Sigmoid colon (tissue), 7 donors: Measurements from ENCODE around the gene LGALS14. TPM values are rescaled to one million over a fixed set of nuclear protein-coding genes. Genes with fewer than 3 reads are reported as not detected.

Experiments
- DNase-seq: peaks from one replicate; pipeline ENCODE4 v3.0.0-alpha.2; 2019
- H3K27ac ChIP-seq, 4 donors: fragments of 200-600 bp; sonication (generic); one replicate each; pipeline ENCODE4 v1.5.1; 2016 to 2019; ENCODE audit warnings: mild to moderate bottlenecking in 1 of 4
- H3K27me3 ChIP-seq, 3 donors: fragments of 200-600 bp; sonication (generic); one replicate each; pipeline ENCODE4 v1.5.1; 2019; ENCODE audit warnings: mild to moderate bottlenecking in 1 of 3
- H3K36me3 ChIP-seq, 4 donors: fragments of 200-600 bp; sonication (generic); one replicate each; pipeline ENCODE4 v1.5.1; 2016 to 2019
- H3K4me1 ChIP-seq, 4 donors: fragments of 200-600 bp; sonication (generic); one replicate each; pipeline ENCODE4 v1.5.1; 2017 to 2019
- H3K4me3 ChIP-seq, 4 donors: fragments of 200-600 bp; sonication (generic); one replicate each; pipeline ENCODE4 v1.5.1; 2017 to 2019; ENCODE audit warnings: mild to moderate bottlenecking in 2 of 4, moderate library complexity in 1 of 4
- H3K9me3 ChIP-seq, 4 donors: fragments of 200-600 bp in 3 of 4; sonication (generic) in 3 of 4; one replicate each; pipeline versions ENCODE4 v1.5.1 to v1.6.1; 2013 to 2019
- CTCF ChIP-seq, 4 experiments: fragments of 450-650 bp in 3 of 4; fragments of 200-600 bp in 1 of 4; IDR thresholded peaks; one replicate each; pipeline ENCODE4 v1.5.1; 2016 to 2019; ENCODE audit warnings: antibody characterized with exemption in 4 of 4, mild to moderate bottlenecking in 3 of 4, moderate library complexity in 2 of 4
- EP300 ChIP-seq, 4 donors: sonication (generic); formaldehyde crosslinking; IDR thresholded peaks; one replicate each; pipeline ENCODE4 v1.6.1; 2017; ENCODE audit warnings: antibody characterized with exemption in 4 of 4
- POLR2A ChIP-seq, 2 donors: fragments of 450-650 bp; IDR thresholded peaks; one replicate each; pipeline ENCODE4 v1.6.1; 2016; ENCODE audit warnings: antibody characterized with exemption in 2 of 2, mild to moderate bottlenecking in 2 of 2, moderate library complexity in 2 of 2
- POLR2AphosphoS5 ChIP-seq, 4 donors: sonication (generic); formaldehyde crosslinking; IDR thresholded peaks; one replicate each; pipeline ENCODE4 v1.6.1; 2017; ENCODE audit warnings: antibody characterized with exemption in 4 of 4
- WGBS, 2 donors: extraction: QIAGEN DNeasy Blood & Tissue Kit; methylation state at CpG; one replicate each; pipeline ENCODE4 v1.1.7; 2013; 5-methylcytosine and 5-hydroxymethylcytosine counted together
- intact Hi-C: fragments of 100-400 bp; cut with DNase I; formaldehyde crosslinking; loops from one replicate; pipeline ENCODE4 v1.15.1; 2023
- polyA plus RNA-seq, 3 donors: library from polyadenylated mRNA; stranded (reverse); fragments of 200-250 nt; gene quantifications; one replicate each; pipeline ENCODE4 v1.2.3, GENCODE V29; 2013
- total RNA-seq, 4 donors: library from RNA; depleted of rRNA; stranded (reverse); fragments of >200 nt; gene quantifications; one replicate each; pipeline ENCODE4 v1.1.0, GENCODE V29; 2016
- donor health status: healthy with polysubstance abuse.
- donor health status: Bipolar disorder and iron deficiency.
- donor health status: healthy.

LGALS14 gene
- total and polyA plus RNA-seq, 7 donors: not detected

- intact Hi-C loops: no loop called here
- Histone ChIP-seq H3K4me3 (no peak overlapping the region), H3K9me3 (no peaks in the 10 kb centered on the region), H3K36me3 (no peaks in the 10 kb centered on the region), H3K4me1 (no peaks in the 10 kb centered on the region), H3K27ac (no peak overlapping the region), H3K27me3 (peaks cover 0 to 18% (median 0%) of the 10 kb centered on the region in 3 donors)
- no peak for DNase-seq
- 79 to 80% methylated on average over 4 of the region's 4 CpGs for WGBS, 2 donors
- TF ChIP-seq EP300 (IDR thresholded peaks at IDR 0.05) (no peak), POLR2AphosphoS5 (IDR thresholded peaks at IDR 0.05) (no peak)
These were observed 42.7 kb downstream of the LGALS14 start for GRCh38 chr19:39746836-39747529.

GRCh38 chr19:39749981-39750380 lies 45.7 kb downstream of the LGALS14 start:
- Histone ChIP-seq H3K4me1 (no peaks in the 10 kb centered on the region), H3K36me3 (no peaks in the 10 kb centered on the region), H3K27ac (no peak overlapping the region), H3K9me3 (no peaks in the 10 kb centered on the region), H3K27me3 (peaks cover 0 to 18% (median 0%) of the 10 kb centered on the region in 3 donors), H3K4me3 (no peak overlapping the region)
- TF ChIP-seq POLR2AphosphoS5 (IDR thresholded peaks at IDR 0.05): no peak
- no peak for TF ChIP-seq CTCF (IDR thresholded peaks at IDR 0.05)
- no peak for TF ChIP-seq POLR2A (IDR thresholded peaks at IDR 0.05)
- TF ChIP-seq EP300 (IDR thresholded peaks at IDR 0.05): no peak
- 81 to 84% methylated on average over 5 of the region's 5 CpGs for WGBS, 2 donors
- DNase-seq: no peak
- intact Hi-C loops: no loop called here

- no peaks in the 10 kb centered on the region for H3K4me1 ChIP-seq
- no peak overlapping the region for H3K4me3 ChIP-seq
- H3K27ac ChIP-seq: no peak overlapping the region
- H3K36me3 ChIP-seq: no peaks in the 10 kb centered on the region
- TF ChIP-seq POLR2A (IDR thresholded peaks at IDR 0.05): no peak
- TF ChIP-seq POLR2AphosphoS5 (IDR thresholded peaks at IDR 0.05): no peak
- TF ChIP-seq EP300 (IDR thresholded peaks at IDR 0.05): no peak
- TF ChIP-seq CTCF (IDR thresholded peaks at IDR 0.05): no peak
- peaks cover 0 to 13% (median 0%) of the 10 kb centered on the region in 3 donors for H3K27me3 ChIP-seq
- H3K9me3 ChIP-seq: no peaks in the 10 kb centered on the region
- no peak for DNase-seq
- intact Hi-C loops: no loop called here
These were observed 48.1 kb downstream of the LGALS14 start for GRCh38 chr19:39752390-39752789.

GRCh38 chr19:39752795-39753194 lies 48.5 kb downstream of the LGALS14 start:
- Histone ChIP-seq H3K27ac (no peak overlapping the region), H3K27me3 (peaks cover 0 to 13% (median 0%) of the 10 kb centered on the region in 3 donors), H3K36me3 (no peaks in the 10 kb centered on the region), H3K4me3 (no peak overlapping the region), H3K9me3 (no peaks in the 10 kb centered on the region), H3K4me1 (no peaks in the 10 kb centered on the region)
- no peak for TF ChIP-seq POLR2AphosphoS5 (IDR thresholded peaks at IDR 0.05)
- no peak for TF ChIP-seq POLR2A (IDR thresholded peaks at IDR 0.05)
- no peak for TF ChIP-seq CTCF (IDR thresholded peaks at IDR 0.05)
- no peak for TF ChIP-seq EP300 (IDR thresholded peaks at IDR 0.05)
- DNase-seq: no peak
- intact Hi-C loops: no loop called here

- H3K27ac ChIP-seq: no peak overlapping the region
- peaks cover 0 to 26% (median 0%) of the 10 kb centered on the region in 3 donors for H3K27me3 ChIP-seq
- 74 to 81% methylated on average over 2 of the region's 2 CpGs for WGBS, 2 donors
- no peaks in the 10 kb centered on the region for H3K4me1 ChIP-seq
- DNase-seq: no peak
- H3K36me3 ChIP-seq: no peaks in the 10 kb centered on the region
- no peak overlapping the region for H3K4me3 ChIP-seq
- no peaks in the 10 kb centered on the region for H3K9me3 ChIP-seq
- TF ChIP-seq POLR2AphosphoS5 (IDR thresholded peaks at IDR 0.05): no peak
- TF ChIP-seq CTCF (IDR thresholded peaks at IDR 0.05): no peak
- no peak for TF ChIP-seq EP300 (IDR thresholded peaks at IDR 0.05)
- no peak for TF ChIP-seq POLR2A (IDR thresholded peaks at IDR 0.05)
- intact Hi-C loops: no loop called here
These were observed 50.3 kb downstream of the LGALS14 start for GRCh38 chr19:39754544-39754943.
